ENCODE data around the gene ZNF664.
A peak's percentile ranks its signal among the peaks of the same experiment; 100 is the strongest.

The ZNF664 gene

DNA sequence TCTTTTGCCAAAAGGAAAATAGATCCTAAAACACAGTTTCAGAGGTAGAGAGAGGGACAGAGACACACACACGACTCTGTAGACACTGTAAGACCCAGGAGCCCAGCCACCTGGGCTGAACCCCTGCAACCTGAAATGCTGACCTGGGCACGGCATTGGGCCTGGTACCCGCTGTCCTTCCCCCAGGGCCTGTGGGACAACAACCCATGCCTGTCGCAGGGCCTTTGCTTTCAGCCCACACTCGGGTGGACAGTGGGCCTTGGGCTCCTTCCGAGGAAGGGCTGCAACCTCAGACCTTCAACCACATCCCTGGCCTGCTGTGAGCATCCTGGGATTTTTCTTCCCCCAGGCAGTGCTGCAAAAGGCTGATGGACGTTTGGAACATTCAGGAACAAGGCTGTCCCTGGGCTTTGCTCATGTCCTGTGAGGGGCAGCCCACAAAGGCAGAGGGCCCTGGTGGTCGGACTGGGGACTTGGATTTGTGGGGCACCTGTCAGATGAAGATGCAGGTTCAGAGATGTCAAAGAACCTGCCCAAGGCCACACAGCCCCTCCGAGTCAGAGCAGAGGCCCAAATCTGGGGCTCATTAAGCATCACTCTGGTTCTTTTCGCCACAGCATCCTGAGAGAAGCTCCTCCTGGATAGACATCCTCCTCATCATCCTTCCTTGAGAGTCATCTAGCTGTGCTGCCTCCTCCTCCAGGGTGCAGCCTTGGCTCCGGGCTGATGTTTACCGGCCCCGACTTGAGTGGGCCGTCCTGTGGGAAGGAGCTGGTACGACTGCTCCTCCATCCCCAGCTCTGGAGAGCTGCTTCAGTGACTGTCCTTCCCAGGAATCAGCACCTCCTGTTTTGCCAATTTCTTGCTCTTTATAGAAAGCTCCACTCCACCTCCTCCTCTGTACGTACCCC, 33.0 kb upstream of the ZNF664 start:
- H3K36me3 ChIP-seq (ENCODE audit: control insufficient read depth in 1 of 2, insufficient read depth in 2 of 2, low read depth in 1 of 2, low read length in 2 of 2), result peaks cover 66 to 81% of the 10 kb centered on the region in 2 experiments
- no peak overlapping the region for H2BK120ac ChIP-seq (ENCODE audit: low read depth, low read length)
- no peak overlapping the region for H4K91ac ChIP-seq (ENCODE audit: low read length)
- peaks cover 27% of the 10 kb centered on the region for H3K4me1 ChIP-seq (ENCODE audit: control insufficient read depth, insufficient read depth, low read depth, low read length)
- no peak overlapping the region for H2AFZ ChIP-seq (ENCODE audit: low read depth, low read length)
- no peaks in the 10 kb centered on the region for H3K27me3 ChIP-seq (ENCODE audit: control insufficient read depth in 1 of 2, insufficient read depth in 1 of 2, low read length in 2 of 2)
- no peak overlapping the region for H3K23ac ChIP-seq (ENCODE audit: low read length in 2 of 2)
- 83% methylated on average over 16 of the region's 16 CpGs for WGBS
- DNase-seq, result no peak
- H3K27ac ChIP-seq (ENCODE audit: low read length, poor library complexity, severe bottlenecking), result no peak overlapping the region
- H3K79me1 ChIP-seq (replicated peaks; ENCODE audit: low read length, poor library complexity, severe bottlenecking), result peaks cover 20% of the 10 kb centered on the region
- H3K4me2 ChIP-seq (ENCODE audit: low read length, poor library complexity, severe bottlenecking), result no peak overlapping the region
- no peak overlapping the region for H2BK15ac ChIP-seq (ENCODE audit: low read depth, poor library complexity, severe bottlenecking)
- H4K8ac ChIP-seq (ENCODE audit: low read length), result no peak overlapping the region
- no peak overlapping the region for H3K4me3 ChIP-seq (ENCODE audit: insufficient read depth in 1 of 2, low read depth in 1 of 2, low read length in 2 of 2)
- H3K14ac ChIP-seq (ENCODE audit: low read length in 2 of 2), result no peak overlapping the region
- H3K18ac ChIP-seq (ENCODE audit: low read depth in 1 of 2, low read length in 2 of 2), result no peak overlapping the region
- no peak overlapping the region for H3K9ac ChIP-seq (ENCODE audit: low read length)
- H2BK12ac ChIP-seq (ENCODE audit: low read length in 2 of 2), result no peak overlapping the region
- H2BK5ac ChIP-seq (ENCODE audit: low read depth, low read length, poor library complexity, severe bottlenecking), result no peak overlapping the region
- H3K4ac ChIP-seq (ENCODE audit: low read depth in 1 of 2, low read length in 2 of 2), result no peak overlapping the region
- H2AK5ac ChIP-seq (ENCODE audit: low read length, severe bottlenecking), result no peak overlapping the region
- H3K9me3 ChIP-seq (ENCODE audit: control insufficient read depth, low read length), result peaks cover 9% of the 10 kb centered on the region

DNA sequence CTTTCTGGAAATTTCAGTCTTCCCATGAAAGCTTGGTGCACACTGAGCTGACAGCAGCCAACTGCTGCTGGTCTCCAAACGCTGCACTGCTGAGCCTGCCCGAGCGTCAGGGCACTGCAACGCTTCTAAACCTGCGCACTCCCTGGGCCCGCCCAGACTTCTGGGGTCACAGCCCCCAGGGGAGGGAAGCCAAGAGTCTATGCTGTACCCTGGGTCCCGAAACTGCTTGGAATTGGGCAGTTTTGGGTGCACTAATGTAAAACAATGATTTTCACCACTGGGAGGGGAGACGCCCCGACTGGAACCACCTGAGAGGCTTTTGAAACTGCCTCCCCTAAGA, 32.4 kb upstream of the ZNF664 start:
- Histone ChIP-seq H3K14ac (ENCODE audit: low read length in 2 of 2) (no peak overlapping the region), H3K4me1 (ENCODE audit: control insufficient read depth, insufficient read depth, low read depth, low read length) (peaks cover 25% of the 10 kb centered on the region), H3K18ac (ENCODE audit: low read depth in 1 of 2, low read length in 2 of 2) (no peak overlapping the region), H4K91ac (ENCODE audit: low read length) (no peak overlapping the region), H2BK12ac (ENCODE audit: low read length in 2 of 2) (no peak overlapping the region), H3K9me3 (ENCODE audit: control insufficient read depth, low read length) (peaks cover 9% of the 10 kb centered on the region), H3K9ac (ENCODE audit: low read length) (no peak overlapping the region), H3K79me1 (replicated peaks; ENCODE audit: low read length, poor library complexity, severe bottlenecking) (peaks cover 24% of the 10 kb centered on the region), H3K4ac (ENCODE audit: low read depth in 1 of 2, low read length in 2 of 2) (no peak overlapping the region), H2BK5ac (ENCODE audit: low read depth, low read length, poor library complexity, severe bottlenecking) (no peak overlapping the region), H2AFZ (ENCODE audit: low read depth, low read length) (no peak overlapping the region), H2AK5ac (ENCODE audit: low read length, severe bottlenecking) (no peak overlapping the region), H2BK120ac (ENCODE audit: low read depth, low read length) (no peak overlapping the region), H3K4me2 (ENCODE audit: low read length, poor library complexity, severe bottlenecking) (no peak overlapping the region), H3K4me3 (ENCODE audit: insufficient read depth in 1 of 2, low read depth in 1 of 2, low read length in 2 of 2) (no peak overlapping the region), H3K36me3 (ENCODE audit: control insufficient read depth in 1 of 2, insufficient read depth in 2 of 2, low read depth in 1 of 2, low read length in 2 of 2) (peaks cover 69 to 83% of the 10 kb centered on the region in 2 experiments), H4K8ac (ENCODE audit: low read length) (no peak overlapping the region), H3K27ac (ENCODE audit: low read length, poor library complexity, severe bottlenecking) (no peak overlapping the region), H3K23ac (ENCODE audit: low read length in 2 of 2) (no peak overlapping the region), H3K27me3 (ENCODE audit: control insufficient read depth in 1 of 2, insufficient read depth in 1 of 2, low read length in 2 of 2) (no peaks in the 10 kb centered on the region), H2BK15ac (ENCODE audit: low read depth, poor library complexity, severe bottlenecking) (no peak overlapping the region)
- DNase-seq, result no peak
- WGBS, result 90% methylated on average over 9 of the region's 9 CpGs

DNA sequence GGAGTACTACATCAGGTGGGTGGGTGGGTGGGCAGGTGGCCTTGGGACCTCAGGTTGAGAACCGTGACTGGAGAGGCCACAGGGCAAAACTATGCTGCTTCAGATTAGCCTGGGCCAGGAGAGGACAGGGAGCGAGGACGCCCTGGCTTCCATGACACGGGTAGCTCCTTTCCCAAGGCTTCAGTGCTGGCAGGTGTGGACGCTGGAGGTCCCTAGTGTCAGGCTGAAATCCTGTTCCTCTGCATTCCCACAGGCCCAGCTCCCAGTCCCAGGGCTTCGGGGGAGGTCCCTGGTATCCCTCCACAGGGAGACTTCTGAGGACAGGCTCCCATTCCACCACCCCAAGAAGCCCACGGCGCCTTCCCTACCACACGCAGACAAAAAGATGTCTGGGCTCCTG, 32.0 kb upstream of the ZNF664 start:
- Histone ChIP-seq H3K27ac (ENCODE audit: low read length, poor library complexity, severe bottlenecking) (no peak overlapping the region), H3K9me3 (ENCODE audit: control insufficient read depth, low read length) (peaks cover 9% of the 10 kb centered on the region), H3K79me1 (replicated peaks; ENCODE audit: low read length, poor library complexity, severe bottlenecking) (peaks cover 27% of the 10 kb centered on the region), H3K4me2 (ENCODE audit: low read length, poor library complexity, severe bottlenecking) (no peak overlapping the region), H3K4me1 (ENCODE audit: control insufficient read depth, insufficient read depth, low read depth, low read length) (peaks cover 25% of the 10 kb centered on the region), H2BK120ac (ENCODE audit: low read depth, low read length) (no peak overlapping the region), H3K9ac (ENCODE audit: low read length) (no peak overlapping the region), H3K4me3 (ENCODE audit: insufficient read depth in 1 of 2, low read depth in 1 of 2, low read length in 2 of 2) (no peak overlapping the region), H2BK15ac (ENCODE audit: low read depth, poor library complexity, severe bottlenecking) (no peak overlapping the region), H3K36me3 (ENCODE audit: control insufficient read depth in 1 of 2, insufficient read depth in 2 of 2, low read depth in 1 of 2, low read length in 2 of 2) (peaks cover 69 to 80% of the 10 kb centered on the region in 2 experiments), H4K91ac (ENCODE audit: low read length) (no peak overlapping the region), H3K14ac (ENCODE audit: low read length in 2 of 2) (no peak overlapping the region), H4K8ac (ENCODE audit: low read length) (no peak overlapping the region), H2BK12ac (ENCODE audit: low read length in 2 of 2) (no peak overlapping the region), H2AFZ (ENCODE audit: low read depth, low read length) (no peak overlapping the region), H3K27me3 (ENCODE audit: control insufficient read depth in 1 of 2, insufficient read depth in 1 of 2, low read length in 2 of 2) (no peaks in the 10 kb centered on the region), H3K18ac (ENCODE audit: low read depth in 1 of 2, low read length in 2 of 2) (no peak overlapping the region), H2AK5ac (ENCODE audit: low read length, severe bottlenecking) (no peak overlapping the region), H3K23ac (ENCODE audit: low read length in 2 of 2) (no peak overlapping the region), H2BK5ac (ENCODE audit: low read depth, low read length, poor library complexity, severe bottlenecking) (no peak overlapping the region), H3K4ac (ENCODE audit: low read depth in 1 of 2, low read length in 2 of 2) (no peak overlapping the region)
- 94% methylated on average over 9 of the region's 9 CpGs for WGBS
- no peak for DNase-seq

DNA sequence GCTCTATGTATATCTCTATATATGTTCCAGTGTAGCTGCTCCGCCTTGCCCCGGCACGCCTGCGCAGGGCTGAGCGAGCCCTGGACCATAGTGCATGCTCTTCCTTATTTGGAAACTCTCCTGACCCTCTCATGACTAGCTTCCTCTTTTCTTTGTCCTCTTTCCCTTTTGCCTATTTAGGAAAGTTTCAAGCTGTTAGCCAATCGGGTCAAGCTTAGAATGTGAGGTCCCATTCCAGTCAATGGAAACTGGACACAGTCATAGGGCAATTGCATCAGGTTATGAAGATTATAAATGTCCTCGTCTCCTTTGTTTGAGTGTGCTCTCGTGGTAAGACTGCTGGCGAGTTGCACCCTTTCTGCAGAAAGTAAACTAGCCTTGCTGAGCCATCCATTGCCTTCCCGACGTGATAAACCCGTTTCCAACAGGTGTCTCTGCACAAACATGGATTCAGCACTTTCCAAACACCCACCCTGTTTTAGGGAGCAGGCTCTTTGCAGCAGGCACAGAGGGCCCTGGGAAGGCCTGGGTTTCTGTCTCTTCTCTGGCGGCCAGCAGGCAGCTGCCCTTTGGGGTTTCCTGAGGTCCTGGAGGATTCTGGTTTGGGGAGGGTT, 31.3 kb upstream of the ZNF664 start:
- Histone ChIP-seq H2AK5ac (ENCODE audit: low read length, severe bottlenecking) (peak overlapping the region; percentile 8), H3K9ac (ENCODE audit: low read length) (no peak overlapping the region), H3K36me3 (ENCODE audit: control insufficient read depth in 1 of 2, insufficient read depth in 2 of 2, low read depth in 1 of 2, low read length in 2 of 2) (peaks cover 65 to 72% of the 10 kb centered on the region in 2 experiments), H4K91ac (ENCODE audit: low read length) (no peak overlapping the region), H2BK5ac (ENCODE audit: low read depth, low read length, poor library complexity, severe bottlenecking) (no peak overlapping the region), H3K9me3 (ENCODE audit: control insufficient read depth, low read length) (peaks cover 9% of the 10 kb centered on the region), H3K14ac (ENCODE audit: low read length in 2 of 2) (no peak overlapping the region), H3K27me3 (ENCODE audit: control insufficient read depth in 1 of 2, insufficient read depth in 1 of 2, low read length in 2 of 2) (no peaks in the 10 kb centered on the region), H3K18ac (ENCODE audit: low read depth in 1 of 2, low read length in 2 of 2) (no peak overlapping the region), H3K4me2 (ENCODE audit: low read length, poor library complexity, severe bottlenecking) (no peak overlapping the region), H3K4me1 (ENCODE audit: control insufficient read depth, insufficient read depth, low read depth, low read length) (peaks cover 25% of the 10 kb centered on the region), H2BK15ac (ENCODE audit: low read depth, poor library complexity, severe bottlenecking) (no peak overlapping the region), H4K8ac (ENCODE audit: low read length) (no peak overlapping the region), H3K4me3 (ENCODE audit: insufficient read depth in 1 of 2, low read depth in 1 of 2, low read length in 2 of 2) (no peak overlapping the region), H3K27ac (ENCODE audit: low read length, poor library complexity, severe bottlenecking) (peak overlapping the region; percentile 42), H3K79me1 (replicated peaks; ENCODE audit: low read length, poor library complexity, severe bottlenecking) (peaks cover 31% of the 10 kb centered on the region), H3K4ac (ENCODE audit: low read depth in 1 of 2, low read length in 2 of 2) (no peak overlapping the region), H2AFZ (ENCODE audit: low read depth, low read length) (no peak overlapping the region), H3K23ac (ENCODE audit: low read length in 2 of 2) (no peak overlapping the region), H2BK12ac (ENCODE audit: low read length in 2 of 2) (no peak overlapping the region), H2BK120ac (ENCODE audit: low read depth, low read length) (no peak overlapping the region)
- 95% methylated on average over 13 of the region's 13 CpGs for WGBS
- DNase-seq, result no peak
